NB4 (cell line): ENCODE results near the gene CCDC78.
A peak's percentile ranks its signal among the peaks of the same experiment; 100 is the strongest.

Experiments used
- DNase-seq: peaks from one replicate; pipeline ENCODE4 v3.0.0; 2010; ENCODE audit warnings: low read depth
- H3K4me3 ChIP-seq: one replicate; pipeline ENCODE4 v1.5.1; 2011; ENCODE audit warnings: mild to moderate bottlenecking, low read depth, low read length, moderate library complexity
- MYC ChIP-seq: IDR thresholded peaks from 2 replicates; pipeline ENCODE4 v1.6.1; 2011; ENCODE audit warnings: low read depth, low read length
- POLR2A ChIP-seq: IDR thresholded peaks from 2 replicates; pipeline ENCODE4 v1.6.1; 2011; ENCODE audit warnings: mild to moderate bottlenecking; ENCODE audit not compliant: insufficient read length; ENCODE audit errors: extremely low read depth
- TF ChIP-seq, protein P1 (sequence below): IDR thresholded peaks from 2 replicates; pipeline ENCODE4 v1.6.1; 2011; ENCODE audit warnings: low read depth, low read length
- TF ChIP-seq, protein P2 (sequence below): IDR thresholded peaks from one replicate; pipeline ENCODE4 v1.5.1; 2012; ENCODE audit warnings: low read depth, low read length

CCDC78 gene

DNA sequence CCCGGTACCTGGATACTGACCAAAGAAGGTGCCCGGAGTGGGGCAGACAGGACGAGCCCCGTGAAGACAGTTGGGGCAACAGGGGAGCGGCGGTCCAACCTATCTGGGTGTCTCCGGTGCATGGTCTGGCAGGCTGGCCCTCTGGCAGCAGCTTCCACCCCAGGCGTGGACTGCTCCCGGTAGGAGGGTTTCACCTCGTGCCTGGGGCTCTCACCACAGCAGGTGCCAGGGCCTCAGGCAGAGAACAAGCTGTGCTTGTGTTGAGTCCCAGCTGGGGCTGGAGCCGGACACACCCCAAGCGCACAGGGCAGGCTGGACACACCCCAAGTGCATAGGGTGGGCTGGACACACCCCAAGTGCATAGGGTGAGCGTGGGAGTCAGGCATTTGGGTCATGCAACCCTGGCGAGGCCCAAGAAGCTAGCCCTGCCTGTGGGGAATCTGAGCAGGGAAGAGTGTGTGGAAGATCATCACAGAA lies 19.1 kb downstream of the CCDC78 start:
- no peak for DNase-seq
- H3K4me3 ChIP-seq = no peak overlapping the region
- no peak for TF ChIP-seq MYC
- TF ChIP-seq, protein P1, sequence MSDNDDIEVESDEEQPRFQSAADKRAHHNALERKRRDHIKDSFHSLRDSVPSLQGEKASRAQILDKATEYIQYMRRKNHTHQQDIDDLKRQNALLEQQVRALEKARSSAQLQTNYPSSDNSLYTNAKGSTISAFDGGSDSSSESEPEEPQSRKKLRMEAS = no peak
- TF ChIP-seq, protein P2, sequence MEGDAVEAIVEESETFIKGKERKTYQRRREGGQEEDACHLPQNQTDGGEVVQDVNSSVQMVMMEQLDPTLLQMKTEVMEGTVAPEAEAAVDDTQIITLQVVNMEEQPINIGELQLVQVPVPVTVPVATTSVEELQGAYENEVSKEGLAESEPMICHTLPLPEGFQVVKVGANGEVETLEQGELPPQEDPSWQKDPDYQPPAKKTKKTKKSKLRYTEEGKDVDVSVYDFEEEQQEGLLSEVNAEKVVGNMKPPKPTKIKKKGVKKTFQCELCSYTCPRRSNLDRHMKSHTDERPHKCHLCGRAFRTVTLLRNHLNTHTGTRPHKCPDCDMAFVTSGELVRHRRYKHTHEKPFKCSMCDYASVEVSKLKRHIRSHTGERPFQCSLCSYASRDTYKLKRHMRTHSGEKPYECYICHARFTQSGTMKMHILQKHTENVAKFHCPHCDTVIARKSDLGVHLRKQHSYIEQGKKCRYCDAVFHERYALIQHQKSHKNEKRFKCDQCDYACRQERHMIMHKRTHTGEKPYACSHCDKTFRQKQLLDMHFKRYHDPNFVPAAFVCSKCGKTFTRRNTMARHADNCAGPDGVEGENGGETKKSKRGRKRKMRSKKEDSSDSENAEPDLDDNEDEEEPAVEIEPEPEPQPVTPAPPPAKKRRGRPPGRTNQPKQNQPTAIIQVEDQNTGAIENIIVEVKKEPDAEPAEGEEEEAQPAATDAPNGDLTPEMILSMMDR = no peak
- TF ChIP-seq POLR2A = no peak

DNA sequence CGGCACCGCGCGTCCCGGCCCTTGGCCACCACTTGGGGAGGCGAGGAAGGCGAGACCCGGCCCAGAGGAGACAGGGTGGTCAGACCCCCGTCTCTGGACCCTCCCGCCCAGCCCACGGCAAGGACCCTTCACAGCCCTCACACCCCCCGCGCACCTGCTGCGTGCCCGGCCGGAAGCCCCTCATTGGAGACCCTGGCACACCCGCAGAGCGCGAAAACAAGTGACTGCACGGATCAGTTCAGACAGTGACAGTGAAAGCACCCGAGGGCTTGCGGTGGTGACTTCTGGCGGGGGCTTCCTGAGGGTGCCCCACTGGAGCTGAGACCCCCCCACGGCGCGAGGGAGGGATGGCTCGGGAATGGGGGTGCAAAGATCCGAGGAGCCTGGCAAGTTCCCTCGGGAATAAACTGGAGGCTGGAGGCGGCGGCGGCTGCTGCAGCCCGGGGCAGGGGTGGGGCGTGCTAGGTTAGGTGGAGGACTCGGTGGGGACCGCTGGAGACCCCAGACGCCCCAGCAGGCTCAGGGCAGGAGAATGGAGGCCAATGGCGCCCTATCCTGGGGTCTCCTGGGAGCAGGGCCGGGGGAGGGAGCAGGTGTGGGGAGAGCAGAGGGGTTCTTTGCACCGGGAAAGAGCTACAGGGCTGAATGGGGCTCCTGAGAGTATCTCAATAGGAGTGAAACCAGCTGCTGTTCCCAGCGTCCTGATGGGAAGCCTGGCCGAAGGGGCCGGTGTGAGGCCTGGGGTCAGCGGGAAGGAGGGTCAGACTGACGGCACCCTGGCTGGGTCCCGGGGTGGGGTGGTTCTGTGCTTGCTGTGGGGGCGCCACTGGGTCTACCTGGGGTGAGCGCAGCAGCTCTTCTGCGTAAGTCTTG lies 19.8 kb downstream of the CCDC78 start:
- no peak overlapping the region for H3K4me3 ChIP-seq
- DNase-seq = no peak
- TF ChIP-seq MYC (no peak), POLR2A (no peak)

DNA sequence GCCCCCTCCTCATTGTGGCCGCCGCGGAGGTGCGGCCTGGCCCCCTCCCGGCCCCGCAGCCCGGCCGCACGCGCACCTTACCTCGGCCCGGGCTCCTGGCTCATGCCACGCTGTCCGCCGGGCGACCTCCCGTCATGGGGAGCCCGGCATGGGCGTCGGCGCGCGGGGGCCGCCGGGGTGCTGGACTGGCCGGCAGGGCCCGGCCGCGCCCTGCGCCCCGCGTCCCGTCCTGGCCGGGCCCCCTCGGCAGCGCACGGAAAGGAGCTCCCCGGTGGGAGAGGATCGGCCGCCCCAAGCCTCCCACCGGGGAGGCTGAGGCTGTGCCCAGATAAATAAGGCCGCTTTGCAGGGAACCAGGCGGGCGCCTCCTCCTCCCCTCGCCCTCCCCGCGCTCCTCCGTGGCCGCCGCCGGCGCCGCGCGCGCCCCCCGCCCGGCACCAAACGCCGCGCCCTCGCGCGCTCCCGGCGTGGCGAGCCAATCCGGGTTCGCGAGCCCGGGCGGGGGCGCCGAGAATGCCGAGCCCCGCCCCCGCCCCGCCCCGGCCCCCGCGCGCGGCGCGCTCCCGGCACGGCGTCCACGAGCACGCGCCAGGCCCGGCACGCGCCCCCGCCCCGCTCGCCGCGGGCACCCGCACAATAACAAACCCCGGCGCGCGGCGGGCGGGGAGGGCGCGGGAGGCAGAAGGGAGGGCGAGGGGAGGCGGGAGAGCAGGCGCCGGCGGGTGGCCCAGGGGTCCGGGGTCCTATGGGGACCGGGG lies 20.6 kb downstream of the CCDC78 start, which contains the start of gene FBXL16:
Gene FBXL16, minus strand, starts transcription at position 371 of the 758 bp plus-strand sequence. CDS start 8,396 bp downstream, outside the sequence.
- DNase-seq = no peak
- no peak within 1 kb of the TSS for H3K4me3 ChIP-seq
- TF ChIP-seq, protein P2 = no peak
- no peak for TF ChIP-seq MYC
- TF ChIP-seq, protein P1 = no peak
- no peak for TF ChIP-seq POLR2A

DNA sequence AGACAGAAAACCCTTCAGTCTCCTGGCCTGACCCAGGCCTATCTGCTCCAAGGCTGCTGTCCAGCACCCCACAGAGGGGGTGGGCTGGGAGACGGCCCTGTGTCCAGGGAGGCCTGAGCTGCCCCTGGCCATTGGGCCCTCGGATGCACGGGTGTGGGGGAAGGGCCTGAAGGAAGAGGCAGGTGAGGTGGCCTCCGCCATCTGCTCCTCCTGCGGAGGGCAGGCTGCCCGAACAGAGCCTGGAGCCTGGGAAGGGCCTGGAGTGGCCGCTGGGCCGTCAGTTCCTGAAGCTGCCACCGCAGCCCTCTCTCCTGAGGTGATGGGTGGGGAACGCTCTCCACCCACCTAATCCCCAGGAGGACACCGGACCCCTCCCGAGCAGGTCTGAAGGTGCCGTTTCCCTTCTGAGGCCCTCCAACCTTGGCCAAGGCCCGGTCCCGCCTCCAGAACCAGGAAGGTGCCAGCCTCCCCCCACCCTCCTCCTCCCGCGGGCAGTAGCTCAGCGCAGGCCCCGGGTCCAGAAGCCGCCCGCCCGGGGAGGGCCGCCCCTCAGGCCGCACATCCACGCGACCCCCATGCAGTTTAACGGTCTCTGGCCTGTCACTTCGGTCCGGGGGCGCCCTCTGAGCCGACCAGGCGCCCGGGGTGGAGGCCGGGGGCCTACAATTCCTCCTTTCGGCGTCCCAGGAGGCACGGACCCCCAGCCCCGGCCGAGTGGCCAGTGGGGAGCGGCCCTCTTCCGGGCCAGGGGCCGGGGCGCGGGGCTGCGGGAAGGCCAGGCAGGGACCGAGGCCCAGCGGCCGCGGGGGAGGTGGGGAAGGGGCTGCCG lies 21.5 kb downstream of the CCDC78 start:
- H3K4me3 ChIP-seq = no peak overlapping the region
- no peak for TF ChIP-seq POLR2A
- TF ChIP-seq MYC = no peak
- TF ChIP-seq, protein P2 = no peak
- TF ChIP-seq, protein P1 = no peak
- DNase-seq = no peak

DNA sequence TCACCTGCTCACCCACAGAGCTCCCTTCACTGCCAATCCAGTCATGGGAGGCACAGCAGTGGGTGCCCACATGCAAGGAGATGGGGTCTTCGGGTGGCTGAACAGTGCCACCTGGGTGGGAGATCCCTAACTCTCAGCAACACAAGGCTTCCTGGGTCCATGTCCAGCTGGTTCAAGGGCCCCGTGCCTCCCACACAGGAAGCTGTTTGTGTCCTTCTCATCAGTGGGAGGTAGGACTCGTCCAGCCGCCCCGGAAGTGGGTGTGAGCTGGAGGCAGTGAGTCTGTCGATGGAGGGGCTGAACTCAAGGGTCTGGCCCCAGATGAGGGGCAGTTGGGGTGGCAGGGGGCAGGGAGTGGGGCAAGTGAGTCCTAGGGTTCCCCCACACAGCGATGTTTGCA lies 22.2 kb downstream of the CCDC78 start:
- TF ChIP-seq POLR2A = no peak
- TF ChIP-seq, protein P2 = no peak
- TF ChIP-seq, protein P1 = no peak
- TF ChIP-seq MYC = no peak
- no peak overlapping the region for H3K4me3 ChIP-seq
- DNase-seq = no peak

DNA sequence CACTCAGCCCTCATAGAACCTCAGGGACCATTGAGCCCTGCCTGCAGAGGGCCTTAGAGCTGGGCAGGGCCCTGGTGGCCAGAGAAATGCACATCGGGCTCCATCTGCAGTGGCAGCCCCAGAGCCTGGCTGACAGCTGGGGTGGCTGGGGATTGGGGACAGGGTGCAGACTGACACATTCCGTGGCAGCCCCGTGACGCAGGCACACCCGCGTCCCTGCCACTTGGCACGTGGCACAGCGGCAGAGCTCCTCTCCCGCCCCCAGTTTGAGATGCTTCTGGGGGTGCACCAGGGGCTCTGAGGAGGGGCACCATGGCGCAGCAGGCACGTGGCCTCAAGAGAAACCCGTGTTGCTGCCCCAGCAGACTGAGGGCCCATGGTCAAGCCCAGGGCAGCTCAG lies 22.8 kb downstream of the CCDC78 start:
- TF ChIP-seq, protein P2 = peak; percentile 0
- TF ChIP-seq MYC (no peak), POLR2A (no peak)
- TF ChIP-seq, protein P1 = no peak
- DNase-seq = no peak
- H3K4me3 ChIP-seq = no peak overlapping the region
